Stimulated activated CD4-positive, alpha-beta T cell treated with anti-CD3 and anti-CD28 coated beads, Interleukin-4, amount 100 ng/mL, for 48 hours (primary cell): ENCODE measurements around the gene ARF6.
"Not testable (repeated sequence)": the region's sequence is repeated elsewhere in the genome, so short reads cannot be mapped to it uniquely, and the experiment has no call there.

Experiments
- DNase-seq, 2 donors: peaks; one replicate each; pipeline ENCODE4 v3.0.0-alpha.2; 2020; ENCODE audit warnings: low read depth in 2 of 2

The ARF6 gene

GRCh38 chr14:49892636-49893308 is at the start of gene ARF6:
Gene ARF6, plus strand, starts transcription at chr14:49893082. Its CDS starts 655 bp downstream, at chr14:49893737.
- peak; percentile 97 for DNase-seq

- no peak for DNase-seq
Measured at GRCh38 chr14:49849213-49849847, 43.6 kb upstream of the ARF6 start.

GRCh38 chr14:49851813-49852212 is 41.1 kb upstream of the ARF6 start:
- DNase-seq, result no peak

GRCh38 chr14:49852301-49853157 is 40.4 kb upstream of the ARF6 start, which contains the start of gene NEMF:
Gene NEMF, minus strand, starts transcription at chr14:49852788. Its CDS starts 35 bp downstream, at chr14:49852753.
- DNase-seq, result peak; percentile 71 to 76

GRCh38 chr14:49853158-49853477 is 39.8 kb upstream of the ARF6 start:
- no peak for DNase-seq

- peak; percentile 47 to 64 for DNase-seq
Measured at GRCh38 chr14:49853572-49854375, 39.1 kb upstream of the ARF6 start.

GRCh38 chr14:49857427-49858003 is 35.4 kb upstream of the ARF6 start:
- DNase-seq, result no peak

GRCh38 chr14:49858383-49858782 is 34.5 kb upstream of the ARF6 start:
- DNase-seq, result no peak

- no peak for DNase-seq
Measured at GRCh38 chr14:49860988-49861698, 31.7 kb upstream of the ARF6 start.

GRCh38 chr14:49861699-49862088 is 31.2 kb upstream of the ARF6 start:
- DNase-seq, result peak; percentile 41 to 50

GRCh38 chr14:49862089-49862673 is 30.7 kb upstream of the ARF6 start:
- peak; percentile 76 for DNase-seq

- DNase-seq, result no peak
Measured at GRCh38 chr14:49863487-49864281, 29.2 kb upstream of the ARF6 start.

- peak; percentile 81 to 84 for DNase-seq
Measured at GRCh38 chr14:49865431-49865859, 27.4 kb upstream of the ARF6 start.

GRCh38 chr14:49867831-49868719 is 24.8 kb upstream of the ARF6 start:
- DNase-seq, result peak; percentile 99 to 100

- no peak for DNase-seq
Measured at GRCh38 chr14:49868720-49869114, 24.2 kb upstream of the ARF6 start.

GRCh38 chr14:49870908-49871307 is 22.0 kb upstream of the ARF6 start:
- no peak for DNase-seq

- DNase-seq, result not testable (repeated sequence)
Measured at GRCh38 chr14:49873548-49873947, 19.3 kb upstream of the ARF6 start.

- no peak for DNase-seq
Measured at GRCh38 chr14:49875640-49876198, 17.2 kb upstream of the ARF6 start.
